ENCODE measurements around the gene DNER.
"Not testable (repeated sequence)": the region's sequence is repeated elsewhere in the genome, so short reads cannot be mapped to it uniquely, and the experiment has no call there.

DNER gene

GRCh38 chr2:229714080-229714735 is at the start of gene DNER:
Gene DNER (minus strand): TSS chr2:229714555. CDS start chr2:229714423, 132 bp downstream.
- DNase-seq = peak; percentile 52

GRCh38 chr2:229761663-229762062 is 47.3 kb upstream of the DNER start:
- DNase-seq = no peak

- not testable (repeated sequence) for DNase-seq
Measured at GRCh38 chr2:229757462-229757861, 43.1 kb upstream of the DNER start.

GRCh38 chr2:229752970-229753729 is 38.8 kb upstream of the DNER start:
- no peak for DNase-seq

- no peak for DNase-seq
Measured at GRCh38 chr2:229749779-229750178, 35.4 kb upstream of the DNER start.

- DNase-seq = no peak
Measured at GRCh38 chr2:229748950-229749349, 34.6 kb upstream of the DNER start.

- not testable (repeated sequence) for DNase-seq
Measured at GRCh38 chr2:229742691-229743090, 28.3 kb upstream of the DNER start.

- no peak for DNase-seq
Measured at GRCh38 chr2:229740279-229740678, 25.9 kb upstream of the DNER start.

- no peak for DNase-seq
Measured at GRCh38 chr2:229738024-229738625, 23.8 kb upstream of the DNER start.

- no peak for DNase-seq
Measured at GRCh38 chr2:229734410-229734809, 20.1 kb upstream of the DNER start.

- no peak for DNase-seq
Measured at GRCh38 chr2:229733611-229734245, 19.4 kb upstream of the DNER start.

GRCh38 chr2:229732897-229733296 is 18.5 kb upstream of the DNER start:
- DNase-seq = no peak

GRCh38 chr2:229731916-229732315 is 17.6 kb upstream of the DNER start:
- no peak for DNase-seq

- no peak for DNase-seq
Measured at GRCh38 chr2:229731363-229731762, 17.0 kb upstream of the DNER start.

- DNase-seq = no peak
Measured at GRCh38 chr2:229728370-229728769, 14.0 kb upstream of the DNER start.

GRCh38 chr2:229726643-229727042 is 12.3 kb upstream of the DNER start:
- DNase-seq = no peak

- no peak for DNase-seq
Measured at GRCh38 chr2:229725716-229726574, 11.6 kb upstream of the DNER start.

- DNase-seq = not testable (repeated sequence)
Measured at GRCh38 chr2:229723192-229723591, 8.8 kb upstream of the DNER start.

- no peak for DNase-seq
Measured at GRCh38 chr2:229719926-229720647, 5.7 kb upstream of the DNER start.

- no peak for DNase-seq
Measured at GRCh38 chr2:229718057-229718456, 3.7 kb upstream of the DNER start.

GRCh38 chr2:229715895-229716507 is 1.6 kb upstream of the DNER start:
- no peak for DNase-seq

All from activated T-cell treated with anti-CD3 and anti-CD28 coated beads, Interleukin-2, amount 50 U/mL, for 1 hour (primary cell).